B cell (primary cell): ENCODE data around the gene KCNK2. TPM values are rescaled to one million over a fixed set of nuclear protein-coding genes. Genes with fewer than 3 reads are reported as not detected.

ENCODE experiments used
- ATAC-seq: fragments of 200-7000 bp; cut with Tn5 transposase; one replicate; pipeline ENCODE4 v1.10.0; 2021; ENCODE audit warnings: low read depth, mild to moderate bottlenecking, moderate number of reproducible peaks, moderate library complexity
- CTCF ChIA-PET: fragments of 350-600 bp; sonication (Branson Sonifier 250); formaldehyde crosslinking; loops from one replicate; lab custom pipeline; 2021; ENCODE audit warnings: antibody characterized with exemption, inconsistent platforms; lab: Charles Lee
- POLR2A ChIA-PET: fragments of 350-600 bp; sonication (Branson Sonifier 250); formaldehyde crosslinking; loops from one replicate; lab custom pipeline; 2021; ENCODE audit warnings: antibody characterized with exemption; lab: Charles Lee
- DNase-seq: peaks from one replicate; pipeline ENCODE4 v3.0.0; 2013
- H2AFZ ChIP-seq: 2 replicates; pipeline ENCODE4 v1.6.1; 2012; ENCODE audit warnings: mild to moderate bottlenecking, low read depth, low read length; ENCODE audit not compliant: insufficient read depth, poor library complexity, severe bottlenecking
- H3K27ac ChIP-seq, 2 donors: 1 replicate in 1 of 2; 2 replicates in 1 of 2; pipeline ENCODE4 v1.5.1; 2012 to 2013; ENCODE audit warnings: low read length in 2 of 2, mild to moderate bottlenecking in 2 of 2, moderate library complexity in 1 of 2
- H3K27me3 ChIP-seq, 4 experiments: fragments of 200-600 bp in 1 of 4; sonication (generic) in 1 of 4; replicated peaks in 1 of 4; 1 replicate in 2 of 4; 2 replicates in 2 of 4; pipeline versions ENCODE4 v1.6.1 to v1.7.0; 2013 to 2016; ENCODE audit warnings: low read length in 3 of 4, mild to moderate bottlenecking in 2 of 4, mixed read lengths in 1 of 4, moderate library complexity in 1 of 4; ENCODE audit not compliant: insufficient read depth in 4 of 4, control insufficient read depth in 3 of 4; ENCODE audit errors: control extremely low read depth in 1 of 4
- H3K36me3 ChIP-seq, 2 experiments: replicated peaks in 1 of 2; 1 replicate in 1 of 2; 2 replicates in 1 of 2; pipeline versions ENCODE4 v1.6.1 to v1.7.1; 2013; ENCODE audit warnings: low read length in 1 of 2; ENCODE audit not compliant: insufficient read depth in 2 of 2, control insufficient read depth in 1 of 2; ENCODE audit errors: control extremely low read depth in 1 of 2, extremely low read depth in 1 of 2
- H3K4me1 ChIP-seq, 2 donors: fragments of 200-600 bp in 1 of 2; sonication (generic) in 1 of 2; 1 replicate in 1 of 2; 2 replicates in 1 of 2; pipeline versions ENCODE4 v1.5.1 to v1.6.1; 2013 to 2017; ENCODE audit warnings: low read length in 2 of 2; ENCODE audit not compliant: control insufficient read depth in 2 of 2, insufficient read depth in 2 of 2
- H3K4me2 ChIP-seq: replicated peaks from 2 replicates; pipeline ENCODE3; 2012; ENCODE audit warnings: mild to moderate bottlenecking, low read depth, low read length; ENCODE audit not compliant: poor library complexity, severe bottlenecking
- H3K4me3 ChIP-seq, 5 experiments: fragments of 200-600 bp in 1 of 5; sonication (generic) in 1 of 5; 1 replicate in 3 of 5; 2 replicates in 2 of 5; pipeline versions ENCODE4 v1.5.1 to v1.7.0; 2011 to 2016; ENCODE audit warnings: low read length in 4 of 5, mild to moderate bottlenecking in 4 of 5, low read depth in 2 of 5, control low read depth in 1 of 5, moderate library complexity in 1 of 5; ENCODE audit not compliant: insufficient read depth in 1 of 5; ENCODE audit errors: control extremely low read depth in 1 of 5, extremely low read depth in 1 of 5
- H3K79me2 ChIP-seq: fragments of 200-600 bp; sonication (generic); one replicate; pipeline ENCODE4 v1.6.0; 2016; ENCODE audit warnings: low read length; ENCODE audit not compliant: control insufficient read depth, insufficient read depth
- H3K9ac ChIP-seq: fragments of 200-600 bp; sonication (generic); 2 replicates; pipeline ENCODE4 v1.6.1; 2017; ENCODE audit warnings: mild to moderate bottlenecking, low read length, moderate library complexity
- H3K9me3 ChIP-seq, 3 donors: one replicate each; pipeline versions ENCODE4 v1.6.1 to v1.7.1; 2013; ENCODE audit warnings: low read length in 2 of 3; ENCODE audit not compliant: control insufficient read depth in 2 of 3, insufficient read depth in 1 of 3; ENCODE audit errors: control extremely low read depth in 1 of 3
- H4K20me1 ChIP-seq: 2 replicates; pipeline ENCODE4 v1.6.0; 2012; ENCODE audit warnings: mild to moderate bottlenecking, low read length; ENCODE audit not compliant: insufficient read depth, control insufficient read depth, poor library complexity, severe bottlenecking
- H3K27ac Mint-ChIP-seq: one replicate; pipeline ENCODE4 v1.8.0; 2021; ENCODE audit warnings: mixed read lengths
- H3K27me3 Mint-ChIP-seq: one replicate; pipeline ENCODE4 v1.8.0; 2021; ENCODE audit warnings: mixed read lengths
- H3K4me1 Mint-ChIP-seq: one replicate; pipeline ENCODE4 v1.8.0; 2021; ENCODE audit warnings: mixed read lengths
- H3K4me3 Mint-ChIP-seq: one replicate; pipeline ENCODE4 v1.8.0; 2021; ENCODE audit warnings: mixed read lengths
- H3K9me3 Mint-ChIP-seq: one replicate; pipeline ENCODE4 v1.8.0; 2022; ENCODE audit warnings: mixed read lengths; ENCODE audit not compliant: insufficient read depth
- EZH2 ChIP-seq: IDR thresholded peaks from 2 replicates; pipeline ENCODE4 v1.6.1; 2012; ENCODE audit warnings: borderline replicate concordance, low read depth, mild to moderate bottlenecking, moderate library complexity, low read length; ENCODE audit not compliant: insufficient read depth, poor library complexity, severe bottlenecking
- WGBS: methylation state at CpG from one replicate; pipeline ENCODE4 v1.1.5; 2013; ENCODE audit warnings: missing lambda C conversion rate; ENCODE audit not compliant: insufficient coverage; 5-methylcytosine and 5-hydroxymethylcytosine counted together
- intact Hi-C: fragments of 100-400 bp; cut with micrococcal nuclease; formaldehyde crosslinking; loops from one replicate; pipeline ENCODE4 v1.10.0; 2022
- polyA plus RNA-seq: library from polyadenylated mRNA; depleted of rRNA; stranded (reverse); fragments of >200 nt; gene quantifications from 2 replicates; pipeline ENCODE4 v1.2.3, GENCODE V29; 2012
- total RNA-seq, 2 donors: library from RNA; stranded (reverse); fragments of 120-200 nt in 1 of 2; gene quantifications; 1 replicate in 1 of 2; 2 replicates in 1 of 2; pipeline versions ENCODE4 v1.2.3 to v1.2.4, GENCODE V29; 2013 to 2022
- TF ChIP-seq, protein P1 (sequence below): fragments of 200-600 bp; IDR thresholded peaks from one replicate; pipeline ENCODE4 v1.8.0; 2022; ENCODE audit warnings: antibody characterized with exemption, mild to moderate bottlenecking

The KCNK2 gene
- total and polyA plus RNA-seq, 2 donors (not counting 1 experiment from before 2014, with no cell fraction given), result not detected

DNA sequence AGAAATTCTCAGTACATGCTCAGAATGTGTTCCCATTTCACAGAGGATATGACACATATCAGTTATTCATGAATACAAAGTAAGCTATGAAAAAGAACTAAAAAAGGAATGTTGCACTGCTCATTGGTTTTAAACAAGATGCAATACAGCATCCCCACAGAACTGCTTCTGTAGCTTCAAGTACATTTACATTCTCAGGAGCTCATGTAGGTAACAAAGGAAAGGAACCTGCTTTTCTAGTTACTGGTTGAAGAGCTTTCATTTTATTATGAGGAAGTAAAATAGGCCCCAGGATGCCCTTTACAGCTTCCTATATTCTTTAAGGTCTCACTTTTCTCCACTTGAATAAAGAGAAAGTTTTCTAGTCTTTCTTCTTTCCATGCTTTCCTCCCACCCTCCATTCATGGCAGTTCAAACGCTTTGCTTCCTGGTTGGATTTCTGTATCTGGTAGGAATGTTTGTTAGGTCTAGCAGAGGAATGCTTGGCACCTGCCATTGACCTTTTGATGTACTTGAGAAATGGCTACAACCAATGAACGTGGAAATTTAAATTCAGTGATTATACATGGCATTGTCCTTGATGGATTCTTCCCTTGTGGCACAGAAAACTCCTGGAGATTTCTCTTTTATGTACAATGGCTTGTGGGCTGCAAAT lies 27.1 kb upstream of the KCNK2 start:
- CTCF ChIA-PET, result no interaction called here
- no peak overlapping the region for H2AFZ ChIP-seq
- no peaks in the 10 kb centered on the region for H3K27me3 Mint-ChIP-seq
- no peak for DNase-seq
- peaks cover 0 to 4% (median 0%) of the 10 kb centered on the region in 3 donors for H3K9me3 ChIP-seq
- H3K27ac ChIP-seq, result no peak overlapping the region
- intact Hi-C loops, result no loop called here
- no peak overlapping the region for H3K4me2 ChIP-seq
- no peaks in the 10 kb centered on the region for H3K9me3 Mint-ChIP-seq
- no peaks in the 10 kb centered on the region for H3K36me3 ChIP-seq
- POLR2A ChIA-PET, result no interaction called here
- ATAC-seq, result no peak
- H3K4me3 Mint-ChIP-seq, result no peak overlapping the region
- H3K4me1 Mint-ChIP-seq, result no peaks in the 10 kb centered on the region
- no peaks in the 10 kb centered on the region for H4K20me1 ChIP-seq
- TF ChIP-seq, protein P1, sequence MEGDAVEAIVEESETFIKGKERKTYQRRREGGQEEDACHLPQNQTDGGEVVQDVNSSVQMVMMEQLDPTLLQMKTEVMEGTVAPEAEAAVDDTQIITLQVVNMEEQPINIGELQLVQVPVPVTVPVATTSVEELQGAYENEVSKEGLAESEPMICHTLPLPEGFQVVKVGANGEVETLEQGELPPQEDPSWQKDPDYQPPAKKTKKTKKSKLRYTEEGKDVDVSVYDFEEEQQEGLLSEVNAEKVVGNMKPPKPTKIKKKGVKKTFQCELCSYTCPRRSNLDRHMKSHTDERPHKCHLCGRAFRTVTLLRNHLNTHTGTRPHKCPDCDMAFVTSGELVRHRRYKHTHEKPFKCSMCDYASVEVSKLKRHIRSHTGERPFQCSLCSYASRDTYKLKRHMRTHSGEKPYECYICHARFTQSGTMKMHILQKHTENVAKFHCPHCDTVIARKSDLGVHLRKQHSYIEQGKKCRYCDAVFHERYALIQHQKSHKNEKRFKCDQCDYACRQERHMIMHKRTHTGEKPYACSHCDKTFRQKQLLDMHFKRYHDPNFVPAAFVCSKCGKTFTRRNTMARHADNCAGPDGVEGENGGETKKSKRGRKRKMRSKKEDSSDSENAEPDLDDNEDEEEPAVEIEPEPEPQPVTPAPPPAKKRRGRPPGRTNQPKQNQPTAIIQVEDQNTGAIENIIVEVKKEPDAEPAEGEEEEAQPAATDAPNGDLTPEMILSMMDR, result no peak
- TF ChIP-seq EZH2, result no peak
- no peaks in the 10 kb centered on the region for H3K79me2 ChIP-seq
- H3K4me1 ChIP-seq, result no peaks in the 10 kb centered on the region
- no CpG with 5 or more reads among the region's 2 CpGs for WGBS
- no peak overlapping the region for H3K27ac Mint-ChIP-seq
- H3K27me3 ChIP-seq, result no peaks in the 10 kb centered on the region
- H3K9ac ChIP-seq, result no peak overlapping the region
- no peak overlapping the region for H3K4me3 ChIP-seq

DNA sequence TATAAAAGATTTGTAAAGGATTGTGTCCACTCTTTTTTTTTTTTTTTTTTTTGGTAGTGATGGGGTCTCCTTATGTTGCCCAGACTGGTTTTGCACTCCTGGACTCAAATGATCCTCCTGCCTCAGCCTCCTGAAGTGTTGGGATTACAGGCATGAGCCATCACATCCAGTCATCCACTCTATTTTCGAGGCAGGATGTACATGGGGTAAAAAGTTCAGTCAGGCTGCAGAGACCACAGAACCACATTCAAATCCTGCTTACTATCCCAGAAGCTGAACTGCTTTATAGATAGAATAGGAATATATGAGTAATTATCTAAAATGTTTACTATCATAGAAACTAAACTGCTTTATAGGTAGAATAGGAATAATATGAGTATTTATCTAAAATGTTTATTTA lies 26.0 kb upstream of the KCNK2 start:
- CTCF ChIA-PET, result no interaction called here
- Mint-ChIP-seq H3K27ac (no peak overlapping the region), H3K4me3 (no peak overlapping the region), H3K27me3 (no peaks in the 10 kb centered on the region), H3K9me3 (no peaks in the 10 kb centered on the region), H3K4me1 (no peaks in the 10 kb centered on the region)
- peaks cover 0 to 4% (median 0%) of the 10 kb centered on the region in 3 donors for H3K9me3 ChIP-seq
- H3K4me3 ChIP-seq, result no peak overlapping the region
- H4K20me1 ChIP-seq, result no peaks in the 10 kb centered on the region
- H3K4me1 ChIP-seq, result no peaks in the 10 kb centered on the region
- ATAC-seq (no peak), DNase-seq (no peak)
- H3K27me3 ChIP-seq, result no peaks in the 10 kb centered on the region
- H3K4me2 ChIP-seq, result no peak overlapping the region
- no peak overlapping the region for H3K9ac ChIP-seq
- no peak overlapping the region for H3K27ac ChIP-seq
- POLR2A ChIA-PET, result no interaction called here
- no CpG with 5 or more reads among the region's 1 CpG for WGBS
- TF ChIP-seq, protein P1, result no peak
- no peak for TF ChIP-seq EZH2
- no peak overlapping the region for H2AFZ ChIP-seq
- H3K79me2 ChIP-seq, result no peaks in the 10 kb centered on the region
- intact Hi-C loops, result no loop called here
- no peaks in the 10 kb centered on the region for H3K36me3 ChIP-seq
